Measurements from ENCODE around the gene CDH13. TPM values are rescaled to one million over a fixed set of nuclear protein-coding genes. Genes with fewer than 3 reads are reported as not detected.

CDH13 gene
- total and polyA plus RNA-seq, 2 of the 8 experiments (the other 6 are each of a cell fraction or from before 2014, with no cell fraction given) = 2.3 to 2.4 TPM

DNA sequence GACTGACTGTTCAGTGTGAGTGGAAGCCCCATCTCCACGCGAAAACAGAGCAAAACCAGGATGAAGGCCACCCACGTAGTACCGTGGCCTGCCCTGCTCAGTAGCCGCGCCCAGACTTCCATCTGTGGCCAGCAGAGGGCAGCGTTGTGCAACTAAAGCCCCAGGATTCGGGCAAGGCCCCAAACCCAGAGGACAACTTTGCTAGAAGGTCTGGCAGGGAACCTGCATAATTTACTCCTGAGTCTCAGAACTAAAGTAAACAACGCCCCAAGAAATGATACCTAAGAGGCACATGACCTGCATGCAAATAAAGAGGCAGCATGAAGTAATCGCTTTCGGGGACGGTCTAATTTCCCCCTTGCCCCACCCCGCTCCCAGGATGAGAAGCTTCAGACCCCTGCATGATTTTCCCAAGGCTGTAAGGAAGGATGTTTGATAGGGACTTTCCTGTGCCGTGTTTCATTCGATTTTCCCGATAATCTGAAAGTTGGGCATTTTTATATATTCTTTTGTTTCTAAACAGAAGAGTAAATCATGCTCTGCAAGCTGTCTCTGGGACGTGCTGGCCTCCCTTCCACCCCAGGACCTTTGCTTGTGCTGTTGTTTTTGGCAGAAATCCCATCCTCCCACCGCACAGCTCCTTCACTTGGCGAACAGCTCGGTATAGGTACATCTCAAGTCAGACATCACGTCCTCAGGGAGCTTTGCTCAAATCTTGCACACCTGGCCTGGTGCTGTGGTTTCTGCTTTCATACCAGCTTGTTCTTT is 1199.6 kb downstream of the CDH13 start (continued):
- TF ChIP-seq, protein P1, sequence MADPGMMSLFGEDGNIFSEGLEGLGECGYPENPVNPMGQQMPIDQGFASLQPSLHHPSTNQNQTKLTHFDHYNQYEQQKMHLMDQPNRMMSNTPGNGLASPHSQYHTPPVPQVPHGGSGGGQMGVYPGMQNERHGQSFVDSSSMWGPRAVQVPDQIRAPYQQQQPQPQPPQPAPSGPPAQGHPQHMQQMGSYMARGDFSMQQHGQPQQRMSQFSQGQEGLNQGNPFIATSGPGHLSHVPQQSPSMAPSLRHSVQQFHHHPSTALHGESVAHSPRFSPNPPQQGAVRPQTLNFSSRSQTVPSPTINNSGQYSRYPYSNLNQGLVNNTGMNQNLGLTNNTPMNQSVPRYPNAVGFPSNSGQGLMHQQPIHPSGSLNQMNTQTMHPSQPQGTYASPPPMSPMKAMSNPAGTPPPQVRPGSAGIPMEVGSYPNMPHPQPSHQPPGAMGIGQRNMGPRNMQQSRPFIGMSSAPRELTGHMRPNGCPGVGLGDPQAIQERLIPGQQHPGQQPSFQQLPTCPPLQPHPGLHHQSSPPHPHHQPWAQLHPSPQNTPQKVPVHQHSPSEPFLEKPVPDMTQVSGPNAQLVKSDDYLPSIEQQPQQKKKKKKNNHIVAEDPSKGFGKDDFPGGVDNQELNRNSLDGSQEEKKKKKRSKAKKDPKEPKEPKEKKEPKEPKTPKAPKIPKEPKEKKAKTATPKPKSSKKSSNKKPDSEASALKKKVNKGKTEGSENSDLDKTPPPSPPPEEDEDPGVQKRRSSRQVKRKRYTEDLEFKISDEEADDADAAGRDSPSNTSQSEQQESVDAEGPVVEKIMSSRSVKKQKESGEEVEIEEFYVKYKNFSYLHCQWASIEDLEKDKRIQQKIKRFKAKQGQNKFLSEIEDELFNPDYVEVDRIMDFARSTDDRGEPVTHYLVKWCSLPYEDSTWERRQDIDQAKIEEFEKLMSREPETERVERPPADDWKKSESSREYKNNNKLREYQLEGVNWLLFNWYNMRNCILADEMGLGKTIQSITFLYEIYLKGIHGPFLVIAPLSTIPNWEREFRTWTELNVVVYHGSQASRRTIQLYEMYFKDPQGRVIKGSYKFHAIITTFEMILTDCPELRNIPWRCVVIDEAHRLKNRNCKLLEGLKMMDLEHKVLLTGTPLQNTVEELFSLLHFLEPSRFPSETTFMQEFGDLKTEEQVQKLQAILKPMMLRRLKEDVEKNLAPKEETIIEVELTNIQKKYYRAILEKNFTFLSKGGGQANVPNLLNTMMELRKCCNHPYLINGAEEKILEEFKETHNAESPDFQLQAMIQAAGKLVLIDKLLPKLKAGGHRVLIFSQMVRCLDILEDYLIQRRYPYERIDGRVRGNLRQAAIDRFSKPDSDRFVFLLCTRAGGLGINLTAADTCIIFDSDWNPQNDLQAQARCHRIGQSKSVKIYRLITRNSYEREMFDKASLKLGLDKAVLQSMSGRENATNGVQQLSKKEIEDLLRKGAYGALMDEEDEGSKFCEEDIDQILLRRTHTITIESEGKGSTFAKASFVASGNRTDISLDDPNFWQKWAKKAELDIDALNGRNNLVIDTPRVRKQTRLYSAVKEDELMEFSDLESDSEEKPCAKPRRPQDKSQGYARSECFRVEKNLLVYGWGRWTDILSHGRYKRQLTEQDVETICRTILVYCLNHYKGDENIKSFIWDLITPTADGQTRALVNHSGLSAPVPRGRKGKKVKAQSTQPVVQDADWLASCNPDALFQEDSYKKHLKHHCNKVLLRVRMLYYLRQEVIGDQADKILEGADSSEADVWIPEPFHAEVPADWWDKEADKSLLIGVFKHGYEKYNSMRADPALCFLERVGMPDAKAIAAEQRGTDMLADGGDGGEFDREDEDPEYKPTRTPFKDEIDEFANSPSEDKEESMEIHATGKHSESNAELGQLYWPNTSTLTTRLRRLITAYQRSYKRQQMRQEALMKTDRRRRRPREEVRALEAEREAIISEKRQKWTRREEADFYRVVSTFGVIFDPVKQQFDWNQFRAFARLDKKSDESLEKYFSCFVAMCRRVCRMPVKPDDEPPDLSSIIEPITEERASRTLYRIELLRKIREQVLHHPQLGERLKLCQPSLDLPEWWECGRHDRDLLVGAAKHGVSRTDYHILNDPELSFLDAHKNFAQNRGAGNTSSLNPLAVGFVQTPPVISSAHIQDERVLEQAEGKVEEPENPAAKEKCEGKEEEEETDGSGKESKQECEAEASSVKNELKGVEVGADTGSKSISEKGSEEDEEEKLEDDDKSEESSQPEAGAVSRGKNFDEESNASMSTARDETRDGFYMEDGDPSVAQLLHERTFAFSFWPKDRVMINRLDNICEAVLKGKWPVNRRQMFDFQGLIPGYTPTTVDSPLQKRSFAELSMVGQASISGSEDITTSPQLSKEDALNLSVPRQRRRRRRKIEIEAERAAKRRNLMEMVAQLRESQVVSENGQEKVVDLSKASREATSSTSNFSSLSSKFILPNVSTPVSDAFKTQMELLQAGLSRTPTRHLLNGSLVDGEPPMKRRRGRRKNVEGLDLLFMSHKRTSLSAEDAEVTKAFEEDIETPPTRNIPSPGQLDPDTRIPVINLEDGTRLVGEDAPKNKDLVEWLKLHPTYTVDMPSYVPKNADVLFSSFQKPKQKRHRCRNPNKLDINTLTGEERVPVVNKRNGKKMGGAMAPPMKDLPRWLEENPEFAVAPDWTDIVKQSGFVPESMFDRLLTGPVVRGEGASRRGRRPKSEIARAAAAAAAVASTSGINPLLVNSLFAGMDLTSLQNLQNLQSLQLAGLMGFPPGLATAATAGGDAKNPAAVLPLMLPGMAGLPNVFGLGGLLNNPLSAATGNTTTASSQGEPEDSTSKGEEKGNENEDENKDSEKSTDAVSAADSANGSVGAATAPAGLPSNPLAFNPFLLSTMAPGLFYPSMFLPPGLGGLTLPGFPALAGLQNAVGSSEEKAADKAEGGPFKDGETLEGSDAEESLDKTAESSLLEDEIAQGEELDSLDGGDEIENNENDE (IDR thresholded peaks at IDR 0.05; ENCODE audit: insufficient replicate concordance, low read length) = no peak
- TF ChIP-seq YY1 (IDR thresholded peaks at IDR 0.05; ENCODE audit: low read depth, low read length) (0 out of 2 replicates have a peak, but pooled peaks have one; percentile 53), POLR2AphosphoS5 (IDR thresholded peaks at IDR 0.05; ENCODE audit: low read depth, low read length) (no peak), TBP (IDR thresholded peaks at IDR 0.05; ENCODE audit: low read depth, low read length) (no peak), CBX5 (IDR thresholded peaks at IDR 0.05; ENCODE audit: low read depth, low read length) (no peak), GTF2F1 (IDR thresholded peaks at IDR 0.05; ENCODE audit: borderline replicate concordance, low read depth, low read length) (no peak), TCF12 (IDR thresholded peaks at IDR 0.05; ENCODE audit: low read depth, low read length) (0 out of 2 replicates have a peak, but pooled peaks have one; percentile 25), JUND (IDR thresholded peaks at IDR 0.05; ENCODE audit: low read length) (peak; percentile 14; the same call in 1 of the 2 replicates), KDM1A (IDR thresholded peaks at IDR 0.05; ENCODE audit: borderline replicate concordance, low read length) (peak; percentile 92), MAFK (IDR thresholded peaks at IDR 0.05; ENCODE audit: low read depth, low read length) (no peak), BACH1 (IDR thresholded peaks at IDR 0.05; ENCODE audit: low read length) (peak; percentile 65)
